Retinal pigment epithelial cell (primary cell): ENCODE results near the gene CCDC6.

Experiments
- DNase-seq: peaks from one replicate; pipeline ENCODE4 v3.0.0-alpha.2; 2010; ENCODE audit warnings: low read depth
- H3K4me3 ChIP-seq: 2 replicates; pipeline ENCODE4 v1.5.1; 2011; ENCODE audit warnings: mild to moderate bottlenecking, low read length, control low read depth, moderate library complexity
- CTCF ChIP-seq: conservative IDR thresholded peaks from 2 replicates; pipeline ENCODE4 v1.5.1; 2011; ENCODE audit warnings: low read depth, low read length, control low read depth, inconsistent platforms

Gene CCDC6

GRCh38 chr10:59757966-59758365 is 148.4 kb downstream of the CCDC6 start:
- TF ChIP-seq CTCF = no peak
- DNase-seq = no peak
- H3K4me3 ChIP-seq = no peak overlapping the region

GRCh38 chr10:59754951-59755350 is 151.4 kb downstream of the CCDC6 start:
- H3K4me3 ChIP-seq = no peak overlapping the region
- TF ChIP-seq CTCF = no peak
- no peak for DNase-seq

- DNase-seq = no peak
- H3K4me3 ChIP-seq = no peak within 1 kb of the TSS
- TF ChIP-seq CTCF = no peak
These were observed 153.1 kb downstream of the CCDC6 start, which contains the start of gene MRLN for GRCh38 chr10:59753267-59753666. Gene MRLN (minus strand): TSS chr10:59753455.

GRCh38 chr10:59752278-59752940 is 153.9 kb downstream of the CCDC6 start:
- no peak for DNase-seq
- H3K4me3 ChIP-seq = no peak overlapping the region
- TF ChIP-seq CTCF = no peak

GRCh38 chr10:59750155-59750945 is 156.0 kb downstream of the CCDC6 start:
- DNase-seq = no peak
- H3K4me3 ChIP-seq = no peak overlapping the region
- TF ChIP-seq CTCF = no peak

GRCh38 chr10:59748834-59749233 is 157.5 kb downstream of the CCDC6 start:
- TF ChIP-seq CTCF = no peak
- DNase-seq = no peak
- no peak overlapping the region for H3K4me3 ChIP-seq
